K562 (cell line): ENCODE data around the gene PCCA. TPM values are rescaled to one million over a fixed set of nuclear protein-coding genes. Genes with fewer than 3 reads are reported as not detected.

Source experiments
- ATAC-seq: fragments of 200-7000 bp; cut with Tn5 transposase; 3 replicates; pipeline ENCODE4 v1.9.1; 2020; ENCODE audit warnings: moderate library complexity
- BruUV-seq: library from RNA; stranded (reverse); fragments of 400-500 nt; replicated peaks from 2 replicates; lab custom pipeline; 2021; lab: Mats Ljungman, UMichigan
- CTCF ChIA-PET: fragments of 300-600 bp; formaldehyde crosslinking; extraction: SDS; loops from one replicate; lab custom pipeline; 2021; ENCODE audit warnings: low intra/inter-chr PET ratio; lab: Yijun Ruan, JAX
- POLR2A ChIA-PET: fragments of 300-600, 350-650 bp; sonication (Branson Sonifier 250); formaldehyde crosslinking; extraction: SDS; loops from one replicate; lab custom pipeline; 2021; ENCODE audit warnings: antibody characterized with exemption, inconsistent platforms; lab: Yijun Ruan, JAX
- DNase-seq, 4 experiments: peaks; one replicate each; pipeline versions ENCODE4 v3.0.0 to v3.0.0-alpha.2; 2011 to 2018; ENCODE audit warnings: low spot score in 3 of 4, mixed read lengths in 3 of 4; ENCODE audit errors: extremely low read depth in 1 of 4
- FAIRE-seq: peaks from 2 replicates; lab custom pipeline; 2011; peaks lifted over from hg19 to GRCh38; lab: Jason Lieb, UNC
- H2AFZ ChIP-seq: 2 replicates; pipeline ENCODE4 v1.6.0; 2011; ENCODE audit warnings: low read depth, low read length, control low read depth, inconsistent platforms
- H3K27ac ChIP-seq: fragments of 200-600 bp; 3 replicates; pipeline ENCODE4 v1.8.0; 2011; ENCODE audit warnings: low read depth, mild to moderate bottlenecking, control low read depth, inconsistent platforms, low read length, moderate library complexity, mixed read lengths; ENCODE audit errors: extremely low read depth
- H3K27me3 ChIP-seq, 2 experiments: fragments of 300-600 bp in 1 of 2; 2 replicates in 1 of 2; 3 replicates in 1 of 2; pipeline versions ENCODE4 v1.6.0 to v1.8.0; 2011; ENCODE audit warnings: inconsistent platforms in 2 of 2, low read length in 2 of 2, mild to moderate bottlenecking in 1 of 2, mixed read lengths in 1 of 2, moderate library complexity in 1 of 2; ENCODE audit not compliant: control insufficient read depth in 2 of 2, insufficient read depth in 2 of 2
- H3K36me3 ChIP-seq: fragments of 300-600 bp; 3 replicates; pipeline ENCODE4 v1.8.0; 2011; ENCODE audit warnings: mild to moderate bottlenecking, low read length, inconsistent platforms; ENCODE audit not compliant: control insufficient read depth, insufficient read depth
- H3K4me1 ChIP-seq, 2 experiments: fragments of 200-600 bp in 1 of 2; replicated peaks in 1 of 2; 2 replicates in 1 of 2; 3 replicates in 1 of 2; pipeline versions ENCODE4 v1.5.1 to v1.8.0; 2011; ENCODE audit warnings: inconsistent platforms in 2 of 2, low read length in 2 of 2, mild to moderate bottlenecking in 1 of 2, mixed read lengths in 1 of 2, moderate library complexity in 1 of 2; ENCODE audit not compliant: control insufficient read depth in 2 of 2, insufficient read depth in 2 of 2
- H3K4me2 ChIP-seq: 2 replicates; pipeline ENCODE4 v1.6.1; 2011; ENCODE audit warnings: low read length, control low read depth, inconsistent platforms, mixed read lengths; ENCODE audit not compliant: insufficient read depth
- H3K4me3 ChIP-seq: fragments of 200-600 bp; sonication (generic), shearing (Covaris generic); 2 replicates; pipeline ENCODE4 v1.5.1; 2016; ENCODE audit warnings: control low read depth, inconsistent platforms
- H3K79me2 ChIP-seq: fragments of 200-600 bp; 3 replicates; pipeline ENCODE4 v1.8.0; 2011; ENCODE audit warnings: low read length, inconsistent platforms; ENCODE audit not compliant: control insufficient read depth, insufficient read depth
- H3K9ac ChIP-seq, 2 experiments: 2 replicates each; pipeline versions ENCODE4 v1.6.0 to v1.6.1; 2011; ENCODE audit warnings: low read depth in 2 of 2, low read length in 2 of 2, control low read depth in 1 of 2, inconsistent platforms in 1 of 2, mild to moderate bottlenecking in 1 of 2, mixed read lengths in 1 of 2; ENCODE audit not compliant: insufficient read depth in 1 of 2
- H3K9me1 ChIP-seq: one replicate; pipeline ENCODE4 v1.6.0; 2011; ENCODE audit warnings: inconsistent platforms, mild to moderate bottlenecking, low read length, moderate library complexity; ENCODE audit not compliant: control insufficient read depth, insufficient read depth
- H3K9me3 ChIP-seq: replicated peaks from 2 replicates; pipeline ENCODE4 v1.5.1; 2011; ENCODE audit warnings: low read depth, low read length, inconsistent platforms; ENCODE audit not compliant: control insufficient read depth, insufficient read depth
- H4K20me1 ChIP-seq: replicated peaks from 2 replicates; pipeline ENCODE4 v1.6.1; 2011; ENCODE audit warnings: low read length, inconsistent platforms, mixed read lengths; ENCODE audit not compliant: control insufficient read depth, insufficient read depth
- BHLHE40 ChIP-seq: IDR thresholded peaks from 2 replicates; pipeline ENCODE4 v1.6.1; 2011; ENCODE audit warnings: low read length, improper control_type of control experiment
- BRD4 ChIP-seq: fragments of 200-600 bp; sonication (generic); IDR thresholded peaks from 2 replicates; pipeline ENCODE4 v1.6.1; 2017; ENCODE audit warnings: inconsistent platforms
- CREB3 ChIP-seq: fragments of 450-650 bp; conservative IDR thresholded peaks from 2 replicates; pipeline ENCODE4 v1.6.1; 2016; ENCODE audit warnings: missing genetic modification characterization, low read depth, mild to moderate bottlenecking, missing compliant biosample characterization, moderate library complexity
- GATA2 ChIP-seq: sonication (generic); formaldehyde crosslinking; IDR thresholded peaks from 2 replicates; pipeline ENCODE4 v1.4.0; 2020; ENCODE audit warnings: mild to moderate bottlenecking, missing genetic modification reagents
- HNRNPH1 ChIP-seq: fragments of 200-400 bp; formaldehyde crosslinking; optimal IDR thresholded peaks from 2 replicates; pipeline ENCODE3; 2017; ENCODE audit warnings: low read depth, mild to moderate bottlenecking, low read length, moderate library complexity
- KDM4B ChIP-seq, 2 experiments: fragments of 450-650 bp in 1 of 2; sonication (generic) in 1 of 2; IDR thresholded peaks; 2 replicates each; pipeline ENCODE4 v1.6.1; 2016 to 2017; ENCODE audit warnings: borderline replicate concordance in 2 of 2, antibody characterized with exemption in 1 of 2, low read depth in 1 of 2, mild to moderate bottlenecking in 1 of 2
- NR2F6 ChIP-seq: fragments of 450-650 bp; formaldehyde crosslinking; IDR thresholded peaks from 2 replicates; pipeline ENCODE4 v1.4.0; 2020; ENCODE audit warnings: mild to moderate bottlenecking
- TAL1 ChIP-seq: fragments of 450-650 bp; IDR thresholded peaks from 2 replicates; pipeline ENCODE4 v1.6.1; 2016; ENCODE audit warnings: mild to moderate bottlenecking
- TFAM ChIP-seq: fragments of 250-450 bp; sonication (Bioruptor Pico); conservative IDR thresholded peaks from 2 replicates; pipeline ENCODE4 v1.5.0; 2021; ENCODE audit warnings: mild to moderate bottlenecking, moderate library complexity
- ZNF121 ChIP-seq: sonication (generic); formaldehyde crosslinking; conservative IDR thresholded peaks from 2 replicates; pipeline ENCODE4 v1.8.0; 2022; ENCODE audit warnings: missing genetic modification reagents
- ZNF280A ChIP-seq: fragments of 450-650 bp; IDR thresholded peaks from 2 replicates; pipeline ENCODE4 v1.6.1; 2018; ENCODE audit warnings: mild to moderate bottlenecking, low read depth; ENCODE audit not compliant: partially characterized antibody
- ZNF830 ChIP-seq: fragments of 250-450 bp; sonication (Bioruptor Pico); IDR thresholded peaks from 2 replicates; pipeline ENCODE4 v1.5.0; 2021; ENCODE audit warnings: mild to moderate bottlenecking
- WGBS: fragments of 100-300 bp; shearing (Covaris generic); methylation state at CpG from one replicate; pipeline ENCODE4 v1.1.6; 2016; ENCODE audit warnings: low coverage, mixed read lengths; ENCODE audit not compliant: insufficient coverage; ENCODE audit errors: missing lambda C conversion rate; 5-methylcytosine and 5-hydroxymethylcytosine counted together
- in situ Hi-C: fragments of 300-500 bp; cut with MboI; formaldehyde crosslinking; loops from 4 replicates; pipeline ENCODE4 v1.15.0; 2018; ENCODE audit warnings: inconsistent platforms, mixed read lengths
- intact Hi-C: fragments of 100-400 bp; cut with micrococcal nuclease; formaldehyde crosslinking; loops from 2 replicates; pipeline ENCODE4 v1.14.2; 2022
- polyA plus RNA-seq, 8 experiments: library from polyadenylated mRNA; depleted of rRNA in 4 of 8; stranded (reverse) in 5 of 8; unstranded in 3 of 8; fragments of >200 nt; fragmentation: Nextera tagmentation in 2 of 8; fragmentation: Illumina TruSeq in 1 of 8; extraction: Ambion mirVana in 2 of 8; extraction: Trizol in 1 of 8; gene quantifications; 2 replicates each; pipeline versions ENCODE4 v1.2.1 to v1.2.3, GENCODE V29; 2011 to 2014; ENCODE audit warnings: inconsistent platforms in 1 of 8, missing spikeins in 1 of 8
- total RNA-seq, 7 experiments: library from RNA; depleted of rRNA in 6 of 7; stranded (reverse); fragments of >200 nt in 6 of 7; fragmentation: Illumina TruSeq in 2 of 7; extraction: Trizol in 2 of 7; gene quantifications; 2 replicates each; pipeline versions ENCODE4 v1.2.1 to v1.2.3, GENCODE V29; 2011 to 2021; ENCODE audit warnings: low replicate concordance in 1 of 7

Gene PCCA
- total and polyA plus RNA-seq, 9 of the 15 experiments (the other 6 are each of a cell fraction or from before 2014, with no cell fraction given), result 5.2 to 14.1 (median 9.7) TPM

- TF ChIP-seq ZNF280A (no peak), CREB3 (tag) (no peak), KDM4B (IDR thresholded peaks at IDR 0.05; ENCODE audit: borderline replicate concordance in 2 of 2, low read depth in 1 of 2) (no peak), HNRNPH1 (no peak)
Observed at GRCh38 chr13:100544866-100545683, 456.2 kb downstream of the PCCA start (continued).

GRCh38 chr13:100545684-100546061, 456.8 kb downstream of the PCCA start:
- no TSS peak for BruUV-seq
- no peaks in the 10 kb centered on the region for H3K36me3 ChIP-seq
- CTCF ChIA-PET, result no interaction called here
- no peak for DNase-seq
- H3K27me3 ChIP-seq, result peaks cover 0 to 5% of the 10 kb centered on the region in 2 experiments; a peak in 1 of 5 replicates
- POLR2A ChIA-PET, result no interaction called here
- H3K9me3 ChIP-seq, result no peaks in the 10 kb centered on the region
- 39% methylated on average over 4 of the region's 4 CpGs for WGBS
- peaks cover 0 to 3% of the 10 kb centered on the region in 2 experiments; a peak in 1 of 5 replicates for H3K4me1 ChIP-seq
- 0 out of 2 replicates have a peak, but pooled peaks cover 3% of the 10 kb centered on the region for H4K20me1 ChIP-seq
- FAIRE-seq, result no peak
- no peak overlapping the region for H3K27ac ChIP-seq
- no peaks in the 10 kb centered on the region for H3K79me2 ChIP-seq
- no peak overlapping the region for H3K4me2 ChIP-seq
- no peak overlapping the region for H2AFZ ChIP-seq
- H3K9ac ChIP-seq, result no peak overlapping the region
- intact Hi-C loops, result no loop called here
- H3K4me3 ChIP-seq, result no peak overlapping the region
- in situ Hi-C loops, result loop anchor here (25.0 kb wide), 1 partner anchor 883 kb away; no protein-coding TSS in a partner anchor
- ATAC-seq, result no peak
- no peaks in the 10 kb centered on the region for H3K9me1 ChIP-seq
- TF ChIP-seq TAL1, result no peak
- no peak for TF ChIP-seq TFAM (CRISPR knock-in tag)
- no peak for TF ChIP-seq NR2F6
- no peak for TF ChIP-seq ZNF121 (CRISPR knock-in tag)
- no peak for TF ChIP-seq BHLHE40
- TF ChIP-seq ZNF830, result no peak
- TF ChIP-seq BRD4, result no peak
- TF ChIP-seq GATA2, result no peak
